ENCODE data around the gene CHTOP.
"Not testable (repeated sequence)": the region's sequence is repeated elsewhere in the genome, so short reads cannot be mapped to it uniquely, and the experiment has no call there.

DNA sequence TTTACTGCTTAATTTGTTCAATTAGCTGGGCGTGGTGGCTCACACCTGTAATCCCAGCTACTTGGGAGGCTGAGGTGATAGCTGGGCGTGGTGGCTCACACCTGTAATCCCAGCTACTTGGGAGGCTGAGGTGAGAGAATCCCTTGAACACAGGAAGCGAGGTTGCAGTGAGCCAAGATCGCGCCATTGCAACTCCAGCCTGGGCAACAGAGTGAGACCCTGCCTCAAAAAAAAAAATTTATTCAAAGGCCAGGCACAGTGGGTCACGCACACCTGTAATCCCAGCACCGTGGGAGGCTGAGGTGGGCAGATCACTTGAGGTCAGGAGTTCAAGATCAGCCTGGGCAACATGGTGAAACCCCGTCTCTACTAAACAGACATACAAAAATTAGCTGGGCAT lies 34.8 kb downstream of the CHTOP start:
- TF ChIP-seq, protein P1, sequence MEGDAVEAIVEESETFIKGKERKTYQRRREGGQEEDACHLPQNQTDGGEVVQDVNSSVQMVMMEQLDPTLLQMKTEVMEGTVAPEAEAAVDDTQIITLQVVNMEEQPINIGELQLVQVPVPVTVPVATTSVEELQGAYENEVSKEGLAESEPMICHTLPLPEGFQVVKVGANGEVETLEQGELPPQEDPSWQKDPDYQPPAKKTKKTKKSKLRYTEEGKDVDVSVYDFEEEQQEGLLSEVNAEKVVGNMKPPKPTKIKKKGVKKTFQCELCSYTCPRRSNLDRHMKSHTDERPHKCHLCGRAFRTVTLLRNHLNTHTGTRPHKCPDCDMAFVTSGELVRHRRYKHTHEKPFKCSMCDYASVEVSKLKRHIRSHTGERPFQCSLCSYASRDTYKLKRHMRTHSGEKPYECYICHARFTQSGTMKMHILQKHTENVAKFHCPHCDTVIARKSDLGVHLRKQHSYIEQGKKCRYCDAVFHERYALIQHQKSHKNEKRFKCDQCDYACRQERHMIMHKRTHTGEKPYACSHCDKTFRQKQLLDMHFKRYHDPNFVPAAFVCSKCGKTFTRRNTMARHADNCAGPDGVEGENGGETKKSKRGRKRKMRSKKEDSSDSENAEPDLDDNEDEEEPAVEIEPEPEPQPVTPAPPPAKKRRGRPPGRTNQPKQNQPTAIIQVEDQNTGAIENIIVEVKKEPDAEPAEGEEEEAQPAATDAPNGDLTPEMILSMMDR (IDR thresholded peaks at IDR 0.05): not testable (repeated sequence)
- not testable (repeated sequence) for TF ChIP-seq ZFX (IDR thresholded peaks at IDR 0.05; ENCODE audit: borderline replicate concordance)

Data from 22Rv1 (cell line).